HepG2 (cell line): ENCODE measurements around the gene KHK. TPM values are rescaled to one million over a fixed set of nuclear protein-coding genes. Genes with fewer than 3 reads are reported as not detected.
A peak's percentile ranks its signal among the peaks of the same experiment; 100 is the strongest.

ENCODE experiments used
- ADNP ChIP-seq: sonication (generic); formaldehyde crosslinking; IDR thresholded peaks from 2 replicates; pipeline ENCODE4 v1.4.0; 2020; ENCODE audit warnings: missing genetic modification reagents
- HDAC6 ChIP-seq: fragments of 200-600 bp; sonication (generic); IDR thresholded peaks from 2 replicates; pipeline ENCODE4 v1.7.0; 2017; ENCODE audit warnings: mild to moderate bottlenecking, antibody characterized with exemption, low read length, low read depth
- JDP2 ChIP-seq: sonication (generic); formaldehyde crosslinking; IDR thresholded peaks from 2 replicates; pipeline ENCODE4 v1.8.1; 2022; ENCODE audit warnings: missing genetic modification reagents, borderline replicate concordance
- KAT7 ChIP-seq: IDR thresholded peaks from 2 replicates; pipeline ENCODE4 v1.6.1; 2018; ENCODE audit warnings: borderline replicate concordance, missing compliant biosample characterization
- MZF1 ChIP-seq: sonication (generic); formaldehyde crosslinking; IDR thresholded peaks from 2 replicates; pipeline ENCODE4 v1.8.1; 2023; ENCODE audit warnings: mild to moderate bottlenecking, missing genetic modification reagents, borderline replicate concordance
- NFYB ChIP-seq: sonication (generic); formaldehyde crosslinking; IDR thresholded peaks from 2 replicates; pipeline ENCODE4 v1.4.0; 2020; ENCODE audit warnings: missing genetic modification reagents
- NKX3-1 ChIP-seq: sonication (generic); formaldehyde crosslinking; IDR thresholded peaks from 2 replicates; pipeline ENCODE4 v1.5.0; 2020; ENCODE audit warnings: missing genetic modification reagents
- PCBP2 ChIP-seq: fragments of 200-400 bp; formaldehyde crosslinking; optimal IDR thresholded peaks from 2 replicates; pipeline ENCODE3; 2018; ENCODE audit warnings: low read length, low read depth; ENCODE audit not compliant: poor library complexity, severe bottlenecking
- POLR2G ChIP-seq: fragments of 200-400 bp; formaldehyde crosslinking; IDR thresholded peaks from 2 replicates; pipeline ENCODE4 v1.6.1; 2018; ENCODE audit warnings: mild to moderate bottlenecking, low read depth, low read length, moderate library complexity
- RBM22 ChIP-seq: fragments of 200-400 bp; formaldehyde crosslinking; optimal IDR thresholded peaks from 2 replicates; pipeline ENCODE3; 2017; ENCODE audit warnings: mild to moderate bottlenecking, low read length, moderate library complexity
- RNF219 ChIP-seq: sonication (generic); formaldehyde crosslinking; IDR thresholded peaks from 2 replicates; pipeline ENCODE4 v1.5.0; 2020; ENCODE audit warnings: mild to moderate bottlenecking, missing genetic modification reagents
- SMC3 ChIP-seq: IDR thresholded peaks from 2 replicates; pipeline ENCODE4 v1.6.1; 2011; ENCODE audit warnings: low read length, improper control_type of control experiment
- SNAPC5 ChIP-seq: sonication (generic); formaldehyde crosslinking; IDR thresholded peaks from 2 replicates; pipeline ENCODE4 v1.8.1; 2023; ENCODE audit warnings: mild to moderate bottlenecking, missing genetic modification reagents, borderline replicate concordance
- SUZ12 ChIP-seq: fragments of 150-350 bp; IDR thresholded peaks from 2 replicates; pipeline ENCODE4 v1.6.1; 2014; ENCODE audit warnings: low read depth, low read length
- ZBTB34 ChIP-seq: sonication (generic); formaldehyde crosslinking; IDR thresholded peaks from 2 replicates; pipeline ENCODE4 v1.8.0; 2022; ENCODE audit warnings: mild to moderate bottlenecking, missing genetic modification reagents
- ZFP82 ChIP-seq: sonication (generic); formaldehyde crosslinking; IDR thresholded peaks from 2 replicates; pipeline ENCODE4 v1.5.1; 2020; ENCODE audit warnings: mild to moderate bottlenecking, missing genetic modification reagents, borderline replicate concordance
- ZNF234 ChIP-seq: sonication (generic); formaldehyde crosslinking; conservative IDR thresholded peaks from 2 replicates; pipeline ENCODE4 v1.5.1; 2020; ENCODE audit warnings: mild to moderate bottlenecking, missing genetic modification reagents
- ZNF367 ChIP-seq: sonication (generic); formaldehyde crosslinking; IDR thresholded peaks from 2 replicates; pipeline ENCODE4 v1.4.0; 2020; ENCODE audit warnings: missing genetic modification reagents, borderline replicate concordance
- ZNF513 ChIP-seq: sonication (generic); formaldehyde crosslinking; conservative IDR thresholded peaks from 2 replicates; pipeline ENCODE4 v1.5.0; 2020; ENCODE audit warnings: missing genetic modification reagents
- ZNF574 ChIP-seq: sonication (generic); formaldehyde crosslinking; IDR thresholded peaks from 2 replicates; pipeline ENCODE4 v1.4.0; 2020; ENCODE audit warnings: missing genetic modification reagents
- ZSCAN20 ChIP-seq: sonication (generic); formaldehyde crosslinking; IDR thresholded peaks from 2 replicates; pipeline ENCODE4 v1.4.0; 2020; ENCODE audit warnings: missing genetic modification reagents, mild to moderate bottlenecking, borderline replicate concordance
- polyA plus RNA-seq, 8 experiments: library from polyadenylated mRNA; depleted of rRNA in 3 of 8; stranded (reverse) in 7 of 8; unstranded in 1 of 8; fragments of >200 nt; fragmentation: Illumina TruSeq in 4 of 8; extraction: Trizol in 4 of 8; gene quantifications; 2 replicates each; pipeline versions ENCODE4 v1.2.1 to v1.2.3, GENCODE V29; 2011 to 2016; ENCODE audit warnings: low read depth in 4 of 8, missing spikeins in 1 of 8, mixed read lengths in 1 of 8; ENCODE audit not compliant: insufficient read depth in 1 of 8
- total RNA-seq, 5 experiments: library from RNA; depleted of rRNA; stranded (reverse); fragments of >200 nt; fragmentation: Illumina TruSeq; extraction: Trizol; gene quantifications; 2 replicates each; pipeline ENCODE4 v1.2.3, GENCODE V29; 2016; ENCODE audit warnings: low read depth in 1 of 5

The KHK gene
- total and polyA plus RNA-seq, 2 of the 13 experiments (the other 11 are each of a cell fraction or from before 2014, with no cell fraction given) = 40.9 to 99.2 TPM

- peak; percentile 74 for TF ChIP-seq ZNF574 (CRISPR knock-in tag)
- no peak for TF ChIP-seq JDP2 (CRISPR knock-in tag)
- TF ChIP-seq ZFP82 (CRISPR knock-in tag) = no peak
- no peak for TF ChIP-seq SNAPC5 (CRISPR knock-in tag)
- peak; percentile 35; the same call in 1 of the 2 replicates for TF ChIP-seq NFYB
- no peak for TF ChIP-seq HDAC6
- no peak for TF ChIP-seq RNF219
- 0 out of 2 replicates have a peak, but pooled peaks have one; percentile 6 for TF ChIP-seq ZNF234 (CRISPR knock-in tag)
- no peak for TF ChIP-seq ADNP (CRISPR knock-in tag)
- TF ChIP-seq ZNF513 (CRISPR knock-in tag) = no peak
- TF ChIP-seq POLR2G = peak; percentile 93
- TF ChIP-seq RBM22 = no peak
- TF ChIP-seq ZBTB34 = 0 out of 2 replicates have a peak, but pooled peaks have one; percentile 58
- no peak for TF ChIP-seq PCBP2
- TF ChIP-seq KAT7 (CRISPR knock-in tag) = peak; percentile 74; the same call in 1 of the 2 replicates
- TF ChIP-seq ZNF367 = no peak; the same call in 1 of the 2 replicates
- TF ChIP-seq MZF1 (CRISPR knock-in tag) = no peak
- peak; percentile 9; the same call in 1 of the 2 replicates for TF ChIP-seq ZSCAN20 (CRISPR knock-in tag)
- no peak for TF ChIP-seq SUZ12
- peak; percentile 48; the same call in 1 of the 2 replicates for TF ChIP-seq SMC3
- TF ChIP-seq NKX3-1 (CRISPR knock-in tag) = no peak
Measured at GRCh38 chr2:27133905-27134780, 47.6 kb downstream of the KHK start, which contains the start of gene PREB (continued).
